LNCAP (cell line): ENCODE data around the gene TRIM32.

ENCODE experiments used
- TF ChIP-seq, protein P1 (sequence below): fragments of 450-650 bp; IDR thresholded peaks from 2 replicates; pipeline ENCODE4 v1.5.1; 2017; ENCODE audit warnings: mild to moderate bottlenecking

TRIM32 gene

DNA sequence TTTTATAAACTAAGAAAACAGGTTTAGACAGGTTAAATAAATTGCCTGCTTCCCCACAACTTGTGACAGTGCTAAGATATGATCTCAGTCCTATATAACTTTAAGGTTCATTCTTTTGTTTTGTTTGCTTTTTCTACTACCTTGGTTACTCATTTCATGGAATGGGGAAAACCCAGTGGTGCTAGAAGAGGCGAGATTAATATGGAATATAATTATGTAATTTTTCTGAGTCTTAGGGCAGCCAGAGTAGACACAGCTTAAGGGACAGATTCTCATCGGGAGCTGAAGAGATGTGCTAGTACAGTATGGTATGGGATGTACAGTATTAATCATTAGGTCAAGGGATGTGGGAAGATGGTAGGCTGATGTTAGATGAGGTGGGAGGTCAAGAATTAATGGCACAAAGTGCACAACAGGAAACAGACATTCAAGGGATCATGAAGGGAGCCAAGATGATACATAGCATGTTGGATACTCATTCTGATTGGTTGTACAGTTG, 6.2 kb downstream of the TRIM32 start:
- TF ChIP-seq, protein P1, sequence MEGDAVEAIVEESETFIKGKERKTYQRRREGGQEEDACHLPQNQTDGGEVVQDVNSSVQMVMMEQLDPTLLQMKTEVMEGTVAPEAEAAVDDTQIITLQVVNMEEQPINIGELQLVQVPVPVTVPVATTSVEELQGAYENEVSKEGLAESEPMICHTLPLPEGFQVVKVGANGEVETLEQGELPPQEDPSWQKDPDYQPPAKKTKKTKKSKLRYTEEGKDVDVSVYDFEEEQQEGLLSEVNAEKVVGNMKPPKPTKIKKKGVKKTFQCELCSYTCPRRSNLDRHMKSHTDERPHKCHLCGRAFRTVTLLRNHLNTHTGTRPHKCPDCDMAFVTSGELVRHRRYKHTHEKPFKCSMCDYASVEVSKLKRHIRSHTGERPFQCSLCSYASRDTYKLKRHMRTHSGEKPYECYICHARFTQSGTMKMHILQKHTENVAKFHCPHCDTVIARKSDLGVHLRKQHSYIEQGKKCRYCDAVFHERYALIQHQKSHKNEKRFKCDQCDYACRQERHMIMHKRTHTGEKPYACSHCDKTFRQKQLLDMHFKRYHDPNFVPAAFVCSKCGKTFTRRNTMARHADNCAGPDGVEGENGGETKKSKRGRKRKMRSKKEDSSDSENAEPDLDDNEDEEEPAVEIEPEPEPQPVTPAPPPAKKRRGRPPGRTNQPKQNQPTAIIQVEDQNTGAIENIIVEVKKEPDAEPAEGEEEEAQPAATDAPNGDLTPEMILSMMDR: no peak

DNA sequence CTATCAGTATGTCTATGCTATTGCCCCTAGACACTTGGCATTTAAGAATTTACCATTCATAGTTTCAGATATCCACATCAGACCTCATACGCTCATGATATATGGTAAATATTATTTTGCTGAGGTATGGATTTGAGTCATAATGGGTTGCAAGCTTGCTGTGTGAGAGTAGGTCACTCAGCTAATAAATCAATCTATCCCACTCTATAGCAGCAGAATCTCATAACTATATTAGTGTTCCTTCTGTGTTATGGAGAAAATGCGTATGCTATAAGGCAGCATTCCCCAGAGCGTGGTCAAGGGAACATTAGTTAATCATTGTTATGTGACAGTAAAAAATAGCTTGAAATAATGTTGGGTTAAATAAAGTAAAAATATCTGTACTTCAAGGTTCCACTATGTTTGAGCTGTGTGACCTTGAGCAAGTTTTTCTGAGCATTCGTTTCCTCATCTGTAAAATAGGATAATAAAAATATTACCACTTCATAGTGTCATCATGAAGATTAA, 7.7 kb downstream of the TRIM32 start:
- TF ChIP-seq, protein P1: no peak

DNA sequence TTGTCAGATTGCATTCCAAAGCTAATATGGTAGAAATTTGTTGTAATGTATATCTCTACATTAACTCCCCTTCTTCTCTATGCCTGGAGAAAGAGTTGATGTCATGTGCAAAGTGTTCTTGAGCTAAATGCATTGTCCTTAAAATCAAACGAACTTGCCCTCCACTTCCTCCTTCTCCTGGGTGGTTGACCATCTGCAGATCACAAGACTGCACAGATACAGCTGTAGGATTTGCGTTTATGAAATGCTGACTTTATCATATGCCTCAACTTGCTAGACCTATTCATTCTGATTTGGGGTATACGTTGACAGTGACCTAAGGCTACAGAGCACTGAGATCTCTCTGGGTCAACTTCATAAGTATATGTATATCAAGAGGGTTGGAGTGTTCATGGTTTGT, 8.3 kb downstream of the TRIM32 start:
- TF ChIP-seq, protein P1: no peak

DNA sequence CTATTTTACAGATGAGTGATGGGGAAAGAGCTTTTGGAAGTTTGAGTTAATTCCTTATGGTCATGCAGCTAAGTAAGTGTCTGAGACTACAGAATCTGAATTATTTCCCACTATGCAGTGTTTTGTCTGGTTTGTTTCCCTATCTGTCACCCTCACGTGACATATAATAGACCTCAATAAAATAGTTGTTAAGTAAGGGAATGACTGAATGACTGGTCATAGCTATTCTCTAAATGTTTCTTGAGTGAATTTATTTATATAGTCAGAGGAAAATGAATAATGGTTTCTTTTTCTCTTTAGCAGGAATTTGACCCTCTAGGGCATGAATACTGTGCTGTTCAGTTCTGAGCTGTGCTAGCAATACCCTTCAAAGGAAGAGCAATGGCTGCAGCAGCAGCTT, 10.3 kb downstream of the TRIM32 start:
- TF ChIP-seq, protein P1: no peak

DNA sequence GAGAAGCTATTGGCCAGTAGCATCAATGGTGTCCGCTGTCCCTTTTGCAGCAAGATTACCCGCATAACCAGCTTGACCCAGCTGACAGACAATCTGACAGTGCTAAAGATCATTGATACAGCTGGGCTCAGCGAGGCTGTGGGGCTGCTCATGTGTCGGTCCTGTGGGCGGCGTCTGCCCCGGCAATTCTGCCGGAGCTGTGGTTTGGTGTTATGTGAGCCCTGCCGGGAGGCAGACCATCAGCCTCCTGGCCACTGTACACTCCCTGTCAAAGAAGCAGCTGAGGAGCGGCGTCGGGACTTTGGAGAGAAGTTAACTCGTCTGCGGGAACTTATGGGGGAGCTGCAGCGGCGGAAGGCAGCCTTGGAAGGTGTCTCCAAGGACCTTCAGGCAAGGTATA, 10.8 kb downstream of the TRIM32 start:
- TF ChIP-seq, protein P1: no peak

DNA sequence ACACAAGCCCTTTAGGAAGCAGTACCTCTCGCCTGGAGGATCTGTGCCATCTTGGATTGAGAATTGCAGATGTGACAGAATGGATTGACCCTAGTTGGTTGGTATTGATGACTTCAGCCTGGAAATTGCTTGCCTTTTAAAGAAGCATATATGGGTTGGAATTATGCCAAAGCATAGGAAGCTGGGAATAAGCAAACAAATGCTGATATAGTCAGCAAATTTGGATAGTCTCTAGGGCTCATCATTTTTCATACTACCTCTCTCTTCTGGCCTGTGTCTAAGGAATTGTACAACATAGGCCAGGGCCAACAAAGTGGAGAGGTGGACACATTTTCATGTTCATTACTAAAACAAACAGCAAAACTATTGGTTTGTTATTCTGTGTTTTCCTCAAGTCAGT, 13.2 kb downstream of the TRIM32 start:
- TF ChIP-seq, protein P1: no peak

DNA sequence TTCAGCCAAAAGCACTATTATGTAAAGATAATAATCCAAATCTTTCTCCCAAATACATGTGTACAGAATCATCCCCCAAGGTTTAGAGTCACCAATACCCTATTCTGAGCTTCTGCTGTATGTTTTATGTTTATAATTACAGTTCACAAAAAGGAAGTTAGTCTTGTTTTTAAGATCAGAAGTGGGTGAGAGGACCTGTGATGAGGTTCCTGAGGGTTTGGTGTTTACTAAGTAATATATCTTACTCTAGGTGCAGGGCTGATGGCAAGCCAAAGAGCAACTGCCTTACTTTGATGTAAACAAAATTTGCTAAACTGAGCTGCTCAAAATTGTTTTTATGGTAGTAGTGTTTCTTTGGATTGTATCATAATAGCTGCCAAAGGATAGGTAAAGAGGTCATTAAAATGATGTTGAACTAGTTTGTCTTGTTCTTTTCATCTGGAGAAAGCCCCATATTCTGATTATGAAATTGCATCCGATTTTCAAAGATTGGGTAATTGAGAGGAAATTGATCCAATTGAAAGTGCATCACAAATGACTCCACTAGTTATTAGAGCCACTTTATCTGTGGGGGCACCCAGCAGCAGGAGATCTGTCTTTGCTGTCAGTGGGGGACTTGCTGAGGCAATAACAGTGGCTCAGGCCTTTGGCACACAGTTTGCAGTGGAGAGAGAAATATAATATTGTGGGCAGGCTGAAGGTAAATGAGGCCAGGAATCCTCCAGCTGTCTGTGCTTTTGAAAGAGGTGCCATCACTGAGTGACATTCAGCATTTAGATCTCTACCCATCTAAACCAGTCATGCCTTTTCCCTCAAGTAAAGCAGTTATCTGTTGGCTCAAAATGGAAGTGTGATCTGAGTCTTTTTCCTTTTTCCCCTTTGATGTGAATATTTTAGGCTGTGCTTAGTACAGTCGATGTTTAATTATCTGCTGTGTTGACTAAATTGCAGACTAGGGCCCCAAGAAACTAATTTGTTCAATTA, 14.1 kb downstream of the TRIM32 start:
- TF ChIP-seq, protein P1: no peak
